Retinal pigment epithelial cell (primary cell): ENCODE measurements around the gene ADCY10.

Experiments
- DNase-seq: peaks from one replicate; pipeline ENCODE4 v3.0.0-alpha.2; 2010; ENCODE audit warnings: low read depth
- H3K4me3 ChIP-seq: 2 replicates; pipeline ENCODE4 v1.5.1; 2011; ENCODE audit warnings: mild to moderate bottlenecking, low read length, control low read depth, moderate library complexity
- TF ChIP-seq, protein P1 (sequence below): conservative IDR thresholded peaks from 2 replicates; pipeline ENCODE4 v1.5.1; 2011; ENCODE audit warnings: low read depth, low read length, control low read depth, inconsistent platforms

ADCY10 gene

DNA sequence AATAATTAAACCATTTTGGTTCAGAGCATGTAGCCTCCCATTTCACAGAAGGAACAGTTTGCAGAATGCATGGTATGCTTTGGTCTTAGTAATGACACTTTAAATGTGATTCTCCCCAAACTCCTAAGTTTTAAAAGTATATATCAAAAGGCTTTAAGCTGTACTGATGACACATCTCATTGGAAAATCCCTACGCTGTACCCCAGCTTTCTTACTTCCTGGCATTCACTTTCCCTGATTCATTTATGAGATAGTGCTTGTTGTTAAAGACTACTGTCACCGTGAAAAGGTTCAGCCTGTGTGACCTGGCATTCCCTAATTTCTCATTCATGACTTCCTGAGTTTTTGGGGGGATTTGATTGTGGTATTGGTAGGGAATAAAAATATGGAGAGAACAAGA, 138.8 kb downstream of the ADCY10 start:
- H3K4me3 ChIP-seq: no peak overlapping the region
- TF ChIP-seq, protein P1, sequence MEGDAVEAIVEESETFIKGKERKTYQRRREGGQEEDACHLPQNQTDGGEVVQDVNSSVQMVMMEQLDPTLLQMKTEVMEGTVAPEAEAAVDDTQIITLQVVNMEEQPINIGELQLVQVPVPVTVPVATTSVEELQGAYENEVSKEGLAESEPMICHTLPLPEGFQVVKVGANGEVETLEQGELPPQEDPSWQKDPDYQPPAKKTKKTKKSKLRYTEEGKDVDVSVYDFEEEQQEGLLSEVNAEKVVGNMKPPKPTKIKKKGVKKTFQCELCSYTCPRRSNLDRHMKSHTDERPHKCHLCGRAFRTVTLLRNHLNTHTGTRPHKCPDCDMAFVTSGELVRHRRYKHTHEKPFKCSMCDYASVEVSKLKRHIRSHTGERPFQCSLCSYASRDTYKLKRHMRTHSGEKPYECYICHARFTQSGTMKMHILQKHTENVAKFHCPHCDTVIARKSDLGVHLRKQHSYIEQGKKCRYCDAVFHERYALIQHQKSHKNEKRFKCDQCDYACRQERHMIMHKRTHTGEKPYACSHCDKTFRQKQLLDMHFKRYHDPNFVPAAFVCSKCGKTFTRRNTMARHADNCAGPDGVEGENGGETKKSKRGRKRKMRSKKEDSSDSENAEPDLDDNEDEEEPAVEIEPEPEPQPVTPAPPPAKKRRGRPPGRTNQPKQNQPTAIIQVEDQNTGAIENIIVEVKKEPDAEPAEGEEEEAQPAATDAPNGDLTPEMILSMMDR: no peak
- no peak for DNase-seq

DNA sequence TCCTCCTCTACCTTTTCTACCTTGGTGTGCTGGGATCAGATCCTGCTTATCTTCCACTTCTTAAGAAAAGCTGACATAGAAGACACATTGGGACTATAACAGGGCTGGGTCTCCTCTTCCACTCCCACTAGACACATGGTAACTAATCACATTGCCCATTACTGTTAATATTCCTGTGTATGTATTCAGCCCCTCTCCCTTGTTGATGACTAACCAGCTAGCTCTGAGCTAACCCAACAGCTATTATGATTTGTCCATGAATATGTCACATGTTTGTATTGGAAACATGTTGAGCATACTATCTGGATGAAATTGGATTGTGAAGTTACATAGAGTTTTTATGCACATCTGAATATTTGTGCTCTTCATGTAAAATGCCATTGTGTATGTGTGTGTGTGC, 139.2 kb downstream of the ADCY10 start:
- no peak for DNase-seq
- TF ChIP-seq, protein P1: no peak
- no peak overlapping the region for H3K4me3 ChIP-seq

DNA sequence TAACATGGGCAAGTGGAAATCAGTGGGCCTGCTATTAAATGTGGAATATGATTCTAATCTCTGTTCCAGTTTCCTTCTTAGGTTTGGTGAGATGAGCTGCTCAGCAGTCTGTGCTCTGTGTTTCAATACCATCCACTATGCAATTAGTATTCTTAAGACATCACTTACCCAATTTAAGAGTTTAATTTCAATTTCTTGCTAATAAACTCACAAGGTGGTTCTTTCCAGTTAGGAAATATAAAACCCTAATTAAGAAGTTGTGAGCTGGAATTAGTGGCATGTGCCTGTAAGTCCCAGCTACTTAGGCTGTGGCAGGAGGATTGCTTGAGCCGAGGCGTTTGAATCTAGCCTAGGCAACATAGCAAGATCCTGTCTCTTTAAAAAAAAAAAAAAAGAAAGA, 140.4 kb downstream of the ADCY10 start:
- TF ChIP-seq, protein P1: no peak
- DNase-seq: no peak

DNA sequence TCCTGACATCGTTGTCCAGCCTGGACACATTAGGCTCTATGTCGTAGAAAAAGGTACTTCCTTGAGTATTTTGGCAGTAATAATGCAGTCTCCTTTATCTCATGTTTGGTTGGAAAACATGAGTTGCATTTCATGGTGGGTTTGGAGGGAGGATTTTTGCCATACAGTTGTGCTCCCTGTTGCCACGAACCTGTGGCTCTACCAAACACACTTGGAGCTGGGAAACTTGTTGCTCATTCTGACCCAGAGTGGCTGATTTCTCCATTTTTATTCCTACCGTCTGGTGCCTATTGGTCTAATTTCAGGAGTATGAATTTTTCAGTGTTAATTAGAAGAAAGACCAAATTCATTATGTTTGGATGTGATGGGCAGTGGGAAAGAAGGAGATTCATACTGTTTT, 141.5 kb downstream of the ADCY10 start:
- DNase-seq: no peak
- TF ChIP-seq, protein P1: no peak
- H3K4me3 ChIP-seq: no peak overlapping the region

More for the DNA sequence above, 140.4 kb downstream of the ADCY10 start:
- H3K4me3 ChIP-seq: no peak overlapping the region

DNA sequence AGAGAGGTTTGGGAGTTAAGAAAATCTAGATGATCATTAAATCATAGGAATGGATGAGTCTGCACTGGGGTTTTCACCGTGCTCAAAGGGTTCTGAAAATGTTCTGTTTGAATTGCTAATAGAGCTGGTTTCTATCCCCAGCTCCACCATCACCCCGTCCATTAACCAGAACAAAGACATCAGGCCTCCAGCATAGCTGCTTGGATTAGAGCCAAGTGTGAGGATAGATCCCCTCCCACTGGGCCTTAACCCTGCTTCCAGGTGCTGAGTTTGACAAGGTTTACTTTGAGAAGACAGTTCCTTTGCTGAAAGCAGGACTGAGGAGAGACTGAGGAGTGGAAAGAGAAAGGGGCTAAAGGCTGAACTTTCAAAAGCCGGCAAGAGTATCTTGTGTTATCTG, 143.8 kb downstream of the ADCY10 start:
- no peak overlapping the region for H3K4me3 ChIP-seq
- TF ChIP-seq, protein P1: no peak
- no peak for DNase-seq

DNA sequence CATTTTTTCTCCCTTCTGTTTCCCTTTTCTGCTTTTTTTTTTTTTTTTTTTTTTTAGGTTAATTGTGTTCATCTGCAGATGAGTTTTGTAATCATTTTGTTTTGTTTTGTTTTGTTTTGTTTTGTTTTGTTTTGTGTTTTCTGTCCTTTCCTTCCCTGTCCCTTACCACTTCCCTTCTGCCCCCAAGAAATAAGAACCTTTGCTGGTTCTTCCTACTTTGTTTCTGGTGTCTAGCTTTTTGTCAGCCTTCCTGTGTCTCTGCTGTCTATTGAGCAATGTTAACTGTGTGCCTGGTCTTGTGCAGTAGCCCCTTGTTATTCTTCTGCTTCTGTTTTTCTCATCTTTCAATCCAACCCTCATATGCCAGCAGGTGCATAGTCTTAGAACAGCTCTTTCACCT, 146.2 kb downstream of the ADCY10 start:
- TF ChIP-seq, protein P1: no peak
- DNase-seq: no peak
- H3K4me3 ChIP-seq: no peak overlapping the region

DNA sequence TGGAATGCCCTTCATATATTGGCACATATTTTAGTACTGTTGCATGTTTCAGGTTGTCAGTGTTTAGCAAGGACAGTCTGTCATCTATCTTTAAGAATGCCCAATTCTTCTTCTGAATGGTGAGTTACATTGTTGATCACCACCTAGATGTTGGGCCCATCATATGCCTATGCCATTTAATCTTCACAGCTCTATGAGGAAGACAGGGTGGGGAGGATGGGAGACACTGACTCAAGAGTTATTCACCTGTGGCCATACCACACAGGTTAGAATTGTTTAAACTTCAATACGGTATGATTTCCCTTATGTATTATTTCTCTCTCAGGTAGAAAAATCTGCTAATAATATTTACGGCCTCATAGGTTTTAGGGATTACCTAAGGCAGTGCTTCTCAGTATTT, 147.4 kb downstream of the ADCY10 start:
- TF ChIP-seq, protein P1: no peak
- no peak overlapping the region for H3K4me3 ChIP-seq
- DNase-seq: no peak
